Effector memory CD8-positive, alpha-beta T cell (primary cell): ENCODE measurements around the gene MARS1.
"Not testable (repeated sequence)": the region's sequence is repeated elsewhere in the genome, so short reads cannot be mapped to it uniquely, and the experiment has no call there.

Experiments used
- ATAC-seq: fragments of 150-1000 bp; cut with Tn5 transposase; replicated peaks from 2 replicates; pipeline ENCODE4 v1.10.0; 2021; ENCODE audit warnings: mild to moderate bottlenecking, moderate library complexity
- DNase-seq, 3 experiments: peaks; one replicate each; pipeline ENCODE4 v3.0.0; 2021
- H3K27ac Mint-ChIP-seq, 2 donors: one replicate each; pipeline ENCODE4 v1.8.0; 2022; ENCODE audit warnings: mild to moderate bottlenecking in 2 of 2, mixed read lengths in 2 of 2, moderate library complexity in 2 of 2
- H3K27me3 Mint-ChIP-seq, 2 donors: one replicate each; pipeline ENCODE4 v1.8.0; 2022; ENCODE audit warnings: mixed read lengths in 2 of 2
- H3K36me3 Mint-ChIP-seq: one replicate; pipeline ENCODE4 v1.8.0; 2022; ENCODE audit warnings: mild to moderate bottlenecking, moderate library complexity, mixed read lengths; ENCODE audit not compliant: insufficient read depth
- H3K4me1 Mint-ChIP-seq, 2 donors: one replicate each; pipeline ENCODE4 v1.8.0; 2022; ENCODE audit warnings: low read depth in 2 of 2, mixed read lengths in 2 of 2
- H3K4me3 Mint-ChIP-seq, 2 donors: one replicate each; pipeline ENCODE4 v1.8.0; 2022; ENCODE audit warnings: mild to moderate bottlenecking in 2 of 2, mixed read lengths in 2 of 2, moderate library complexity in 2 of 2
- H3K9me3 Mint-ChIP-seq, 2 donors: one replicate each; pipeline ENCODE4 v1.8.0; 2022; ENCODE audit warnings: mixed read lengths in 2 of 2

The MARS1 gene

GRCh38 chr12:57554453-57554852, 66.6 kb downstream of the MARS1 start:
- Mint-ChIP-seq H3K27me3 (peaks cover 8% of the 10 kb centered on the region in 2 donors), H3K36me3 (peaks cover 4% of the 10 kb centered on the region), H3K9me3 (no peaks in the 10 kb centered on the region), H3K27ac (no peak overlapping the region), H3K4me1 (peaks cover 9 to 11% of the 10 kb centered on the region in 2 donors), H3K4me3 (no peak overlapping the region)
- DNase-seq (no peak), ATAC-seq (no peak)

- ATAC-seq (no peak), DNase-seq (no peak)
- no peak overlapping the region for H3K27ac Mint-ChIP-seq
Observed at GRCh38 chr12:57554897-57555296, 67.0 kb downstream of the MARS1 start.

GRCh38 chr12:57558864-57559263, 71.0 kb downstream of the MARS1 start:
- peaks cover 4% of the 10 kb centered on the region for H3K36me3 Mint-ChIP-seq
- ATAC-seq, result no peak
- DNase-seq, result no peak
- H3K9me3 Mint-ChIP-seq, result no peaks in the 10 kb centered on the region
- no peak overlapping the region for H3K27ac Mint-ChIP-seq
- peaks cover 2 to 18% of the 10 kb centered on the region in 2 donors for H3K27me3 Mint-ChIP-seq
- H3K4me1 Mint-ChIP-seq, result no peaks in the 10 kb centered on the region
- H3K4me3 Mint-ChIP-seq, result no peak overlapping the region

More at GRCh38 chr12:57554897-57555296, 67.0 kb downstream of the MARS1 start:
- H3K4me3 Mint-ChIP-seq, result no peak overlapping the region
- peaks cover 4% of the 10 kb centered on the region for H3K36me3 Mint-ChIP-seq
- peaks cover 7 to 8% of the 10 kb centered on the region in 2 donors for H3K4me1 Mint-ChIP-seq
- H3K9me3 Mint-ChIP-seq, result no peaks in the 10 kb centered on the region
- peaks cover 8% of the 10 kb centered on the region in 2 donors for H3K27me3 Mint-ChIP-seq

- DNase-seq, result no peak
- Mint-ChIP-seq H3K4me1 (no peaks in the 10 kb centered on the region), H3K9me3 (no peaks in the 10 kb centered on the region), H3K27ac (no peak overlapping the region), H3K4me3 (no peak overlapping the region), H3K36me3 (peaks cover 4% of the 10 kb centered on the region), H3K27me3 (peaks cover 13 to 24% of the 10 kb centered on the region in 2 donors)
- no peak for ATAC-seq
Observed at GRCh38 chr12:57560516-57560915, 72.6 kb downstream of the MARS1 start.

GRCh38 chr12:57561117-57561516, 73.2 kb downstream of the MARS1 start:
- not testable (repeated sequence) for H3K36me3 Mint-ChIP-seq, H3K4me3 Mint-ChIP-seq, H3K9me3 Mint-ChIP-seq, H3K4me1 Mint-ChIP-seq, H3K27ac Mint-ChIP-seq, ATAC-seq, DNase-seq
- peaks cover 13 to 24% of the 10 kb centered on the region in 2 donors for H3K27me3 Mint-ChIP-seq

GRCh38 chr12:57563358-57563757, 75.5 kb downstream of the MARS1 start:
- no peak for DNase-seq
- Mint-ChIP-seq H3K4me1 (no peaks in the 10 kb centered on the region), H3K9me3 (no peaks in the 10 kb centered on the region), H3K36me3 (no peaks in the 10 kb centered on the region), H3K27ac (no peak overlapping the region), H3K27me3 (peaks cover 17 to 24% of the 10 kb centered on the region in 2 donors), H3K4me3 (no peak overlapping the region)
- no peak for ATAC-seq

GRCh38 chr12:57564178-57564740, 76.4 kb downstream of the MARS1 start:
- H3K4me3 Mint-ChIP-seq, result no peak overlapping the region
- no peak for DNase-seq
- H3K27me3 Mint-ChIP-seq, result peaks cover 26 to 28% of the 10 kb centered on the region in 2 donors
- no peaks in the 10 kb centered on the region for H3K9me3 Mint-ChIP-seq
- no peak overlapping the region for H3K27ac Mint-ChIP-seq
- H3K4me1 Mint-ChIP-seq, result no peaks in the 10 kb centered on the region
- H3K36me3 Mint-ChIP-seq, result no peaks in the 10 kb centered on the region
- no peak for ATAC-seq
